Activated naive CD8-positive, alpha-beta T cell treated with anti-CD3 and anti-CD28 coated beads, Interleukin-2, amount 50 U/mL, for 24 hours (primary cell): Measurements from ENCODE around the gene WWOX.

Source experiments
- ATAC-seq: fragments of 150-1000 bp; cut with Tn5 transposase; one replicate; pipeline ENCODE4 v1.10.0; 2021
- DNase-seq: peaks from one replicate; pipeline ENCODE4 v3.0.0; 2021
- H3K27ac Mint-ChIP-seq: one replicate; pipeline ENCODE4 v1.8.0; 2021; ENCODE audit warnings: mild to moderate bottlenecking, mixed read lengths
- H3K27me3 Mint-ChIP-seq: one replicate; pipeline ENCODE4 v1.8.0; 2021; ENCODE audit warnings: mixed read lengths
- H3K36me3 Mint-ChIP-seq: one replicate; pipeline ENCODE4 v1.8.0; 2021; ENCODE audit warnings: low read depth, mixed read lengths
- H3K4me1 Mint-ChIP-seq: one replicate; pipeline ENCODE4 v1.8.0; 2021; ENCODE audit warnings: mixed read lengths
- H3K4me3 Mint-ChIP-seq: one replicate; pipeline ENCODE4 v1.8.0; 2021; ENCODE audit warnings: mild to moderate bottlenecking, moderate library complexity, mixed read lengths
- H3K9me3 Mint-ChIP-seq: one replicate; pipeline ENCODE4 v1.8.0; 2021; ENCODE audit warnings: mixed read lengths

Gene WWOX

DNA sequence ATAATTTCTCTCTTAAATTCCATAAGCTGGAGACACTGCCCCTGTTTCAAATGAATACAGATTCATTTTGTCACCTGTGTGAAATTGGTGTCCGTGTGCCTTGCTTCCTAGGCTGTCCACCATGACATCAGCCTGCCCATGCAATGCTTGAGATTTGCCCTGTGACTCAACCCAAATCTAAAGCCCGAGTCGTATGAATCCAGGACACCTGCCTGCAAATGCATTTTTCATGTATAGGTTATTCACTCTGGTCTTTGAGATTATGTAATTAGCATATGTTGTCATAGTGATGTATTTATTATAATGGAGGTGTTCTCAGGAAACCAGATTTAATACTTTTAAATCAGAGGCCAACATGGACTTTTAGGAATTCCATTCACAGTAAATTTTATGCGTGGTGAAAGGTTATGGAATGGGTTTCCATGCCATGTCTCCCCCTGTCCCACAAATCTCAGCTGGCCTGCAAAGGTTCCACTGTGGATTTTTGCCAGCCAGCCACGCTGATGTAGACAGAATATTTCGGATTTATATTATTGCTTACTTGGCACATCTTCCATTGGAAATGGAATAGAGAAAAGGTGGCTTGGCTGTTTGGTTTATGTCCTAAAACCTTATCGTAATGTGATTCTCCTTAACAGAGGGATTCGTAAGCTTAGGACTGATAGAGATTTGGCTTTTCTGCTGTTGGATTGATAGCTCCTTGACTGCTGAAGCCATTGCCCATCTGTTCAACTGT, 551.1 kb downstream of the WWOX start:
- H3K9me3 Mint-ChIP-seq, result no peaks in the 10 kb centered on the region
- no peaks in the 10 kb centered on the region for H3K27me3 Mint-ChIP-seq
- DNase-seq, result no peak
- peaks cover 2% of the 10 kb centered on the region for H3K36me3 Mint-ChIP-seq
- H3K4me3 Mint-ChIP-seq, result no peak overlapping the region
- H3K27ac Mint-ChIP-seq, result no peak overlapping the region
- ATAC-seq, result no peak
- no peaks in the 10 kb centered on the region for H3K4me1 Mint-ChIP-seq

DNA sequence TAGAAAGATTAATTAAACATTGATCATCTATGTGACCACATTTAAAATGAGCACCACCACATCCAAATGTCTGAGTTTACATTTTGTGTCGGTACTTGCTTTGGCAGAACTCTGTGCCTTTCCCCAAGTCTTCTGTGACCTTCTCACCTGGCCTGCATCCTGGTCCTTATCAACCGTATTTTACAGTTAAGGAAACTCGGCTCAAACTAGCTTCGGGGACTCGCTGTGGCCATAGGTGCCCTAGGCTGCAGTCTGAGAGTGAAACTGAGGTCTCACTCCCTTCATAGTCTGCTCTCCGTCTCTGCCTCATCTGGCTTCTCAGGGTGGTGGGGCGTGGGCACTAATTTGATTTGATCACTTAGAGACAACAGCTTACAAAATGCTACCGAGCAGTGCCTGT, 555.5 kb downstream of the WWOX start:
- Mint-ChIP-seq H3K9me3 (no peaks in the 10 kb centered on the region), H3K4me3 (no peak overlapping the region), H3K27me3 (no peaks in the 10 kb centered on the region), H3K36me3 (no peaks in the 10 kb centered on the region), H3K4me1 (no peaks in the 10 kb centered on the region), H3K27ac (no peak overlapping the region)
- DNase-seq (no peak), ATAC-seq (no peak)

DNA sequence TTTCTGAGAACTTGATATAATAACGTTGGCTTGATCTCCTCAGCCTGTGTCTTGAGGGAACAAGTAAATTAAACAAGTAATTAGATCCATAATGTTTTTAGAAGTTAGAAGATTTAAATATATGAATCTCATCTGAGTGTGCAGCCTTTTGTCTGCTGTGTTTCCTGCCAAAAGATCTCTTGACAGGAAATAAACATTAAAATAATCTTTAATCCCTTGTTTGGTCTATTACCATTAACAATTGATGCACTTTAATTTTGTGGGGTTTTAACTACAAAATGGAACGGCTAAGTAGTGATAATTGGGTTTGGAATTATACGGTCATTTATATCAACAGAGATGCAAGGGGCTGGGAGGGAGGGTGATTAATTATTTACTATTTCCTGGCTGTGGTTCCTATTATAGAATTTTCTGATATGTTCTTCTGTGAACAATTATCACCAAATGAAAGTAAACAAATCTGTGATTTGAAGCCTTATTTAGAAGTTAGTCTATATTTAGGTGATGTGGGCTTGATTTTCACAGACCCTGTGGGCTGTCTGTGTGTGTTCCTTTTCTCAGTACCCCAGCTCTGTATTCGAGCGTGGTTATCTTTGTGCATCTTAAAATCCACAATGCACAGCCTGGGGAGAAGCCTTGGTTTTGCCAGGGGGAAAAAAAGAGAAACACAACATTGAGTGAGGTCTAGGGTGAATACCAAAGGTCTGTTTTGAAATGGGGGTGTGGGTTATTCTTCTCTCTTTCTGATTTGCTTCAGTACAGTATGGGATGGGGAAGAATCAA, 556.1 kb downstream of the WWOX start:
- no peaks in the 10 kb centered on the region for H3K36me3 Mint-ChIP-seq
- no peaks in the 10 kb centered on the region for H3K4me1 Mint-ChIP-seq
- no peaks in the 10 kb centered on the region for H3K27me3 Mint-ChIP-seq
- no peaks in the 10 kb centered on the region for H3K9me3 Mint-ChIP-seq
- DNase-seq (no peak), ATAC-seq (no peak)
- no peak overlapping the region for H3K4me3 Mint-ChIP-seq
- H3K27ac Mint-ChIP-seq, result no peak overlapping the region

DNA sequence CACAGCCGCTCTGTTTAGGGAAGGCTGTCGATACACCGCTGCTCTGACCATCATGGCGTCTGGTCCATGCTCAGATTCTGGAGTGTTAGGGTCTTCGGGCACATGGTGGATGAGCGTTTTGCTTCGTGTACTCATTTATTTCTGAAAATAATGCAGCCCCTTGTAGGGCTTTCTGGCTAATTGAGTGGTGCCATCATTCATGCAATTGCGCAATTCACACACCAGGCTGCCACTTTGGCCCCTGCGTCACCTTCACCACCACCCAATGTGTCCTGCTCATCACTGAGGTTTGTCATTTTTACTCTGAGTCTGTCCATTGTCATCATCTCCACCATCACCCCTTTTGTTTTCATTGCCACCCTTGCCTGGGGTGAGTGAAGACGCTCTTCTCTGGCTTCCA, 557.4 kb downstream of the WWOX start:
- H3K9me3 Mint-ChIP-seq, result no peaks in the 10 kb centered on the region
- H3K27me3 Mint-ChIP-seq, result no peaks in the 10 kb centered on the region
- H3K36me3 Mint-ChIP-seq, result no peaks in the 10 kb centered on the region
- ATAC-seq (no peak), DNase-seq (no peak)
- no peak overlapping the region for H3K4me3 Mint-ChIP-seq
- H3K27ac Mint-ChIP-seq, result no peak overlapping the region
- H3K4me1 Mint-ChIP-seq, result no peaks in the 10 kb centered on the region

DNA sequence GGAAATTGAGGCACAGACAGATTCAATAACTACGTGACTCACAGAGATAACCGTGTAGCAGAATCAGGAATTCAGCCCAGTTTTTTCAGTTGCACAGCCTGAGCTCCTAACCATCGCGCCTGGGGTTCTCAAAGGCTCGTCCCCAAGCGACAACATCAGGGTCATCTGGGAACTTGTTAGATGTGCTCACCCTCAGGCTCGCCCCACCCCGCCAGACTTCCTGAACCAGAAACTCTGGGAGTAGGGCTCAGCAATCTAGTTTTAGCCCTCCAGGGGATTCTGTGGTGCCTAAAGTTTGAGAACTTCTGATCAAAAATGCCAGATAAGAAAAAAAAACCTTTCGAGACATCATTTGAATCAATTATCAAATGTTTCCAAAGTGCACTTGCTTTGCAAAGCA, 559.8 kb downstream of the WWOX start:
- no peaks in the 10 kb centered on the region for H3K4me1 Mint-ChIP-seq
- H3K27ac Mint-ChIP-seq, result no peak overlapping the region
- no peaks in the 10 kb centered on the region for H3K9me3 Mint-ChIP-seq
- H3K27me3 Mint-ChIP-seq, result no peaks in the 10 kb centered on the region
- no peak overlapping the region for H3K4me3 Mint-ChIP-seq
- ATAC-seq (no peak), DNase-seq (no peak)
- no peaks in the 10 kb centered on the region for H3K36me3 Mint-ChIP-seq

DNA sequence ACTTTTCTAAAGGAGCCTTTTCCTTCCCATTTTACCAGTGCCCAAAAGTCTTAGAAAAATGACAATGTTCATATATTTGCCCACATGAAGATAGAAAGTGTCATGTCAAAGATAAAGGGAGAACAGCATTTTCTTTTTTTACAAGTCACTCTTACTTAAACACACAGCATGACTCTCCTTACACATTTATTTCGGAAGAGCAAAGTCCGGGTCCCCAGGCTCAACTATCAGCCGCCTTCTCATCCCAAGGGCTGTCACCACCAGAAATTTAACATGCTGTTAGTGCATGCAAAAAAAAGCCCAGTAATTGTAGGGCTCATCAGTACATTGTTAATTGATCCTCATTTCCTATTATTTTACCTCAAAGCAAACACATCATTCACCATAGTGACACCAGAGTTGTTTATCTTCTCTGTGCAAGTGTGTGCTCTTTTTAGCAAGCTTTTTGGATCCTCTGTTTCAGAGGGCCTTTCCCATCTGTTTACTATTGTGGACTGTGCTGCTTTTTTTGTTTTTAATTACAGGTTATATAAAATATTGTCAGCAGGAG, 560.3 kb downstream of the WWOX start:
- no peak overlapping the region for H3K4me3 Mint-ChIP-seq
- no peaks in the 10 kb centered on the region for H3K36me3 Mint-ChIP-seq
- H3K4me1 Mint-ChIP-seq, result no peaks in the 10 kb centered on the region
- H3K27me3 Mint-ChIP-seq, result no peaks in the 10 kb centered on the region
- ATAC-seq (no peak), DNase-seq (no peak)
- no peak overlapping the region for H3K27ac Mint-ChIP-seq
- no peaks in the 10 kb centered on the region for H3K9me3 Mint-ChIP-seq

DNA sequence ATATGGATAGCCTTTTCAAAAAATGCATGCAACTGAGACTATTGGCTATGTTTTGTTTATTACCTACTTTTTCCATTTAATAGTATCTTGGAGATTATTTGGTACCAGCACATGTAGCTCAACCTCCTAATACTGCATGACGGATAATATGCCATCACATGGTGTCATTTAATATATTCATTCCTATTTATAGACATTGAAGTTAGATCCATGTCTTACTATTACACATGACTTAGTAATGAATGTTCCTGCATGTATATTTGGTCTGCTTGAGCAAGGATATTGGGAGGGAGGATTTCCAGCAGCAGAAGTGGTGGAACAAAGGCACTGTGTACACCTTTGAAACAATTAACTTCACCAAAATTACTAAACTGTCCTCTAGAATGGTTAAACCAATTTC, 561.3 kb downstream of the WWOX start:
- no peak overlapping the region for H3K27ac Mint-ChIP-seq

DNA sequence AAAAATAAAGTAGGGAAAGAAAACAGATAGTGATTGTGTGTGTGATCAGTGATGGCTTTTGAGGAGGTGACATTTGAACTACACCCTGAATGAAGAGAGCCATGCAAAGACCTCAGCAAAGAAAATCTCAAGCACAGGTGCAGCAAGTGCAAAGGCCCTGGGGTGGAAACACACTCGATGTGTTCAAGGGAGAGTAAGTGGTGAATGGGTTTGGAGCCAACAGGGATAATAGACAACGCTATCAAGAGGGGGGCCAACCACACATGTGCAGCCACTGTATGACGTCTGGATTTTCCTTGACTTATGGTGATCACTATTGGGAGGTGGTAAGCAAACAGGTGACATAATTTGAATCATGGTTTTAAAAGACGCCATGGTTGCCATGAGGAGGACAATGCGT, 564.2 kb downstream of the WWOX start:
- no peaks in the 10 kb centered on the region for H3K4me1 Mint-ChIP-seq
- ATAC-seq, result no peak
- no peaks in the 10 kb centered on the region for H3K27me3 Mint-ChIP-seq
- H3K27ac Mint-ChIP-seq, result no peak overlapping the region
- no peak overlapping the region for H3K4me3 Mint-ChIP-seq
- H3K9me3 Mint-ChIP-seq, result no peaks in the 10 kb centered on the region
- H3K36me3 Mint-ChIP-seq, result no peaks in the 10 kb centered on the region
- no peak for DNase-seq

More for the DNA sequence above, 561.3 kb downstream of the WWOX start:
- H3K27me3 Mint-ChIP-seq, result no peaks in the 10 kb centered on the region
- no peak for DNase-seq
- H3K4me3 Mint-ChIP-seq, result no peak overlapping the region
- H3K36me3 Mint-ChIP-seq, result no peaks in the 10 kb centered on the region
- no peaks in the 10 kb centered on the region for H3K9me3 Mint-ChIP-seq
- ATAC-seq, result no peak
- H3K4me1 Mint-ChIP-seq, result no peaks in the 10 kb centered on the region

DNA sequence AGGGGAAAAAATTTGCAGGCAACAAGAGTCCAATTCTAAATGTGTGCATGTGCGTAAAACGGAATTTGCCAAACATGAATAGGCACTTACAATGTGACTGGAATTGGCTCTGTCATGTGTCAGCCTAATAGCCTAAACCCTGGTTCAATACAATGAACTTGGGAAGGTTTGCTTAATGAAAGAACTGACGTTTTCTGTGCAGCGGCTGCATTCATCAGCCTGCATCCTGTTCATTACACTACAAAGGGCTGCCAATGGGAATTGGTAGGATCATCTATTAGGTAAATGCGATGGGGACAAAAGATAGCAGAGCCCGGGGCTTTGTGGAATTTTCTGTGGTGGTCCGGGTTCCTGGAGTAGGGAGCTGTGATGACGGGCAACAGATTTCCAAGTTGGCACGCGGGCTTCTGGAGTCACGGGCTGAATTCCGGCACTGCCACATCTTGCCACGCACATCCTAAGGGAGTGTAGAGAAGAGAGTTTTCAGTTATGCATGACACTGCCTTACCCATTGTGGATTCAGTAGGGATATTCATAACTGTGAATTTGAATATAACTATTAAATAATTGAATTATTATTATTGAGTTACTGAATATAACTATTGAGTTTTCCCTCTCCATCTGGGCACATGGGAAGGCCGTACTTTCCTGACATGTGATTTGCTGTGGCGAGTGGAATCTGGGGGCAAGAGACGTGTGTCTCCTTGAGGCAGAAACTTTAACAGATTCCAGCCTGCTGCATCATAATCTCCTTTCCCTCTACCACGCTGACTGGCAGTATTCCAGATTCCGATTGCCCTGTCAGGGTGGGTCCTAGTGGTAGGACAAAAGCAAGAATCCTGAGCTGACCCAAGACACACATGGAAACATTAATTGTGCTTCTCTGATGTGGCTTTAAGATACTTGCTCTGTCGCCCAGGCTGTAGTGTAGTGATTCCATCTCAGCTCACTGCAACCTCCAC, 565.6 kb downstream of the WWOX start:
- H3K4me3 Mint-ChIP-seq, result no peak overlapping the region
- no peak overlapping the region for H3K27ac Mint-ChIP-seq
- H3K36me3 Mint-ChIP-seq, result no peaks in the 10 kb centered on the region
- no peaks in the 10 kb centered on the region for H3K9me3 Mint-ChIP-seq
- no peaks in the 10 kb centered on the region for H3K27me3 Mint-ChIP-seq
- no peaks in the 10 kb centered on the region for H3K4me1 Mint-ChIP-seq
- ATAC-seq (no peak), DNase-seq (no peak)

DNA sequence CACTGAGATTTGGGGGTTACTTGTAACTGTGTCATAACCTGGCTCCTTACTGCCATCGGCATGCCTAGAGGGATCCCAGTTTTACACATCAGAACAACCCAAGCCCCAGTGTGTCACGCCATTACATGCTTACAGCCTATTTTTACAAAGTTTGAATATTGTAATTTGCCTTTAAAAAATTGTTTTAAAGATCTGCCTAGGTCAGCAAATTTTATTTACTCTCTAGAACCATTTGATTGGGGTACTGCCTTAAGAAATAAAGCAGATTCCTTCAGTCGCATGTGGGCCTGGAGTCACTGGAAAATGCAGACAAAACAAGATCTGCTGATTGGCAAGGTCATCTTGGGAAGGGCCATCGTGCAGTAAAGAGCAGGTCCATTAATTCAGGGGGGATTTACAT, 566.9 kb downstream of the WWOX start:
- H3K4me1 Mint-ChIP-seq, result no peaks in the 10 kb centered on the region
- ATAC-seq (no peak), DNase-seq (no peak)
- no peak overlapping the region for H3K4me3 Mint-ChIP-seq
- H3K27ac Mint-ChIP-seq, result no peak overlapping the region
- H3K9me3 Mint-ChIP-seq, result no peaks in the 10 kb centered on the region
- H3K27me3 Mint-ChIP-seq, result no peaks in the 10 kb centered on the region
- H3K36me3 Mint-ChIP-seq, result no peaks in the 10 kb centered on the region

DNA sequence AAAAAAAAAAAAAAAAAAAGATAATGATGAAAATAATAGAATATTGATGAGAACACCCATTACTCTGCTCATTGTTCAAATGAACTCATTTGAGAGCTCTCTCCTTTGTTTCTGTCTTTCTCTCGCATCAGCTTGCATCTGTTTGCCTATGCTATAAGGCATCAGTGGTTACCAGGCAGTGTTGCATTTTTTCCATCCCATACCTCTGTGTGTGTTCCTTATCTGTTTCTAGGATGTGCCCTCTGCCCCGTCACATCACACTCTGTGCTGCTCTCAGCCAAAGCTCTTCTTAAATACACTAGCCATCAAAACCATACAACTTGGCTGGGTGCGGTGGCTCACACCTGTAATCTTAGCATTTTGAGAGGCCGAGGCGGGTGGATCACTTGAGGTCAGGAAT, 568.2 kb downstream of the WWOX start:
- H3K36me3 Mint-ChIP-seq, result no peaks in the 10 kb centered on the region
- no peak overlapping the region for H3K27ac Mint-ChIP-seq
- H3K4me1 Mint-ChIP-seq, result no peaks in the 10 kb centered on the region
- no peak overlapping the region for H3K4me3 Mint-ChIP-seq
- no peaks in the 10 kb centered on the region for H3K9me3 Mint-ChIP-seq
- ATAC-seq (no peak), DNase-seq (no peak)
- H3K27me3 Mint-ChIP-seq, result no peaks in the 10 kb centered on the region

DNA sequence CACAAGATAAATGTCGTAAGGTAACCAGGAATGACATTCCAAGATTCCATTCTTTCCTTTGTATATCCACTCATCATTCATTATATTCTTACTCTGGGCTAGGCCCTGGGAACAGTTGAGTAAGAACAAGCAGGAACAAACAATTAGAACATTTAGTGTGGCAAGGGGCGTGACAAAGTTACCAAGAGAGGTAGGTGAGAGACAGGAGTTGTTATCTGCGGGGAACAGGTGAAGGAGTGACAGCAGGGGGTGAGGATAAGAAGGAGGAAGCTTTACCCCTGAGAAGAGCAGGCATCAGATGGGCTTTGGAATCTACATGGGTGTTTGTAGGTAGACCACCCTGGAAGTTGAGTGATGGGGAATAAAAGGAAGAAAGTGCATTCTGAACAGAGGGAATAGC, 568.9 kb downstream of the WWOX start:
- no peaks in the 10 kb centered on the region for H3K27me3 Mint-ChIP-seq

DNA sequence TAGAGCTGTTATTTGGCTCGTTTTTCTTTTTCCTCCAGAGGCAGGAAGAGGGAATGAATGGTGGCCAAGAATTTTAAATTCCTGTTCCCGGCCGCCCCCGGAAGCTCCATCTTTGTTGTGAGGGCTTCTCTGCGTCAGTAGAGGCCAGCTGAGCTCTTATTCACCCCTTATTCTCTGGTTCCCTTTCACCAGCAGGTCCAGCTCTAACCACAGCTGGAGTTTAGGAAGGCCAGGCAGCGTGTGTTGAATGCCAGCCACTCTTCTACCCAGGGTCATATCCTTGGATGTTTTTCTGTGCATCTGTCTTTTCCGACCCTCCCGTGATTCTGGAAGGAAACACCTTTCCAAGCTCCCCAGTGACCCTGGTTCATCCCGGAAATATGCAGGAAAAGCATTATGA, 570.5 kb downstream of the WWOX start:
- Mint-ChIP-seq H3K27ac (no peak overlapping the region), H3K4me1 (no peaks in the 10 kb centered on the region), H3K9me3 (no peaks in the 10 kb centered on the region), H3K27me3 (no peaks in the 10 kb centered on the region), H3K36me3 (no peaks in the 10 kb centered on the region), H3K4me3 (no peak overlapping the region)
- DNase-seq (no peak), ATAC-seq (no peak)

More for the DNA sequence above, 568.9 kb downstream of the WWOX start:
- H3K9me3 Mint-ChIP-seq, result no peaks in the 10 kb centered on the region
- no peaks in the 10 kb centered on the region for H3K4me1 Mint-ChIP-seq
- ATAC-seq (no peak), DNase-seq (no peak)
- H3K36me3 Mint-ChIP-seq, result no peaks in the 10 kb centered on the region
- H3K4me3 Mint-ChIP-seq, result no peak overlapping the region
- no peak overlapping the region for H3K27ac Mint-ChIP-seq

DNA sequence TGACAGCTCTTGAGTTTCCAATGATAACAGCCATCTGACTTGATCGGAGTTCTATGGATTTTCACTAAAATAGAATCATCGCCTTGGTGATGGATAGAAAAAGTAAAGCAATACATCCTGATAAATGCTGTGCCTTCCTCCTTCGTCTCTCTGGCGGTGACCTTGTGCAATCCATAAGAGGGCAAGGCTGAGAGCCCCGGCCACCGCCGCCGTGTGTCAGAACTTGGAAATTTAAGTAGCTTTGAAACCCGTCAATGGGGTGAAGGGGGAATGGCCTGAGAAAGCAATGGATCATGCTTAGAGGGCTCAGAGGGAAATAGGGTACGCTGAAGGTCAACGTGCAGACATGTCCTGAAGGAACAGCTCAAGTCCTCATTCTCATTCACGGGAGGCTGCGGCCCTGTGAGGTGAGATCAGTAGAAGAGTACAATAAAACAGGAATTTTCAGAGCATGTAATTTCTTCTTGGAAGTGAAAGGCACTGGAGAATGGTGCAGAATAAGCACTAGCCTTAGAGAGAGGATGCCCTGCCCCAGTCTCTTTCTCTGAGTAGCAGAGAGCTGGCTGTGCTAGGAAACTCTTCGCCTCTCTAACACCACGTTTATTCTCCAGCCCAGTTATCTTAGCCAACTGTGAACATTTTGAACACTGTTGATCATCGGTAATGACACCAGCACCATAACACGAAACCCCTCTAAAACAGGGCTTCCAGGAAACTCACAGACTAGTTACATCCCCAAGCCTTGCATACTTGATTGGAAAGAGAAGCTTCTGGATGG, 573.5 kb downstream of the WWOX start:
- DNase-seq, result no peak
- no peak overlapping the region for H3K4me3 Mint-ChIP-seq
- H3K4me1 Mint-ChIP-seq, result no peaks in the 10 kb centered on the region
- H3K9me3 Mint-ChIP-seq, result no peaks in the 10 kb centered on the region
- no peak for ATAC-seq
- no peaks in the 10 kb centered on the region for H3K27me3 Mint-ChIP-seq
- no peaks in the 10 kb centered on the region for H3K36me3 Mint-ChIP-seq
- H3K27ac Mint-ChIP-seq, result no peak overlapping the region
